GM18508 (cell line): ENCODE measurements around the gene HOXA5.

Experiments used
- ATAC-seq: cut with Tn5 transposase; IDR thresholded peaks from one replicate; pipeline ENCODE4 v1.9.1; 2021; ENCODE audit warnings: moderate number of reproducible peaks; ENCODE audit not compliant: insufficient read depth, unreplicated experiment

HOXA5 gene

DNA sequence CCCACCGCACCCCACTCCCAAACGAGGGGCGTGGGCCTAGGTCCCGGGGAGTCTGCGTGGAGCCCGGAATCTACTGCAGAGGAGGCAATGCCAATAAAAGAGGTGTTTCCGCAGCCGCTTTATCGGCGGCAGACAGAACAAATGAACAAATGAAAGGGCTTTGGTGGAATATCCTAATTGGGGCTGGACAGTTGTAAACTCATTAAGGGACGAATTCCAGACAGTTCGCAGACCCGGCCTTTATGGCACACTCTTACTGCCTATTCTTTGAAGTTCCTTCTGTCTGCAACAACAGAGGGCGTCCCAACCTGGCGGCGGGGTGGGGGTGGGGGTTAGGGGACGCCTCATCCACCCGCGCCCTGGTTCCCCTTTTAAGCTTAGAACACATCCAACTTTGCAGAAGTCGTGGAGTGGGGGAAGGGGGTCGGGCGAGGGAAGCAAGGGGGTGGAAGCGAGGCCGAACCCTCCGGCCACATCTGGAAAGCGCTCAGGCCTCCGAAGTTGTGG lies 17.8 kb upstream of the HOXA5 start:
- ATAC-seq, result no peak

DNA sequence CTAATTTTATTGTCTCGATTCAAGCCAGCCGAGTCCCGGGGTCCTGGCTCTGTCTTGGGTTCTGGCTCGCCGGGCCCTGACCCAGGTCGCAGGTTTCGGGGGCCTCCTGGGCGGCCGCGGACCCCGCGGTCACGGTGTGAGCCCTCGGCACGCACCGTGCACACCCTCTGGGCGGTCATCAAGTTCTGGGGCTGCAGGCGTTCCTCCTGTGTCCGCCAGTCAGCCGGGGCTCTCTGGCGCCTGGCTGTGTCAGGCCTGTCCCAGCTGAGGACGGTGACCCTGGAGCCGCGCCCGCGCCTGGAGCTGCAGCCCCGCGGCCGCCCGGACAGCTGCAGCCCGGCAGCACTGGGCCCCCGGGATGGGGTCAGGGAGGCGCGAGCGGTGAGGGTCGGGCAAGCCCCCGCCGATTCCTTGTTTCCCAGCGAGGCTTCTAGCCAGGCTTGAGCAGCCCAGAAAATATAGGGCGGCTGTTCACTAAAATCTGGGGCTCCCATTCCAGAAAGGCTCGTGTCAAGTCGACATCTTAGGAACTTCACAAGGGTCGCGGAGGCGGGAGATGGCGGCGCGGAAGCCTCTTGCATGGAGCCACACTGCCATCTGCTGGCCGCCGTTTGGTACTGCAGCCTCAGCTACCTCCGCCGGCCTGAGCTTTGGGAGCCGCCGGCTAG lies 17.2 kb upstream of the HOXA5 start:
- no peak for ATAC-seq

DNA sequence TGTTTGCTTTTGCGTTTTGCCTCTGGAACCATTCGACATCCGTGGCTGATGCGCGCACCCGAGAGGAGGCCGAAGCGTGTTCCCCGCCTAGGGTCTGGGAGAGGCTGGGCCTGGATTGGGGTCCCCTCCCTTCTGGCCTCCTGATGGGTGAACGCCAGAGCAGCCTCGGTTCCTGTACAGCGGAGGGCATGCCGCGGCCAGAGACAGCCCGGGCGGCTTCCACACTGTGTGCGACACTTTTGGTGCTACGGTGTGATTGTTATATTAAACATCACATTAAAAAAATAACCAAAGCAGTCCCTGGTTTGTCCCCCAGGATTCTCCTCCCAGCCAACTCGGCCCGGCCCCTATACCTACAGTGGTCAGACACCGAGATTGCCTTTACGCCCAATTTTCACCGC lies 16.7 kb upstream of the HOXA5 start:
- no peak for ATAC-seq

DNA sequence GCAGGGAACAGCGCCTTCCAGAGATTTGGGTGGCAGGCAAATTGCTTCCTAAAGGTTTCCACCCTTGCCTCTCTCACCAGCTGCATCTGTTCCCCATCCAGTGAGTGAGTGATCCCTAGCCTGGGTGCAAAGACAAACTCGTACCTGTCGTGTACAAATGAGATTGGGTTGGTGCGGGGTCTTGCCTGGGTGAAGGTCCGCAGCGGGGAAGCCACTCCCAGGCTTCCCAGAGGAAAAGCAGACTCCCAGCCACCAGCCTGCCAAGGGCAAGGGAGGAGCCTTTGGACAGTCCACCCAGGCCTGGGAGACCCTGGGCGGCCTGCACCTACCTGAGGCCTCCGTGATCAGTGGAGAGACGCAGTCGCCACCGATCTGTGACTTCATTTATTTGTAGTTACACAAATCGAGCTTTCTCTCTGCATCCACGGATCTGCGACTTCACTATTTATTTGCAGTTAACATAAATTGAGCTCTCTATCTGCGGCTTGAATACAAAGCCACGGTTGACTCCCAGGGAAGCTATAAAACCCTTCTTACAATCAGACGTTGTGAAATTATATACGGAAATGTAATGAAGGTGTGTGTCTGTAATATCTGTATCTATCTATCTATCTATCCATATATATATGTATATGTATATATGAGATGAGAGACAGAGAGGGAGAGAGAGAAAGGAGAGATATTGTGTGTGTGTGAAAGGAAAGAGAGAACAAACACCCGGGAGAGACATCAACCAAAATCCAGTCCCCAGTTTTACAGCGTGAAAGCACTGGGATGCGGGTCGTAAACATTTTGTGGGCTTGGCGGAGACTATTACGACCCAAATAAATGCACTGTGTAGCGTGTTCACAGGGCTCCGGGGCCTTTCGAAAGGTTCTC lies 16.0 kb upstream of the HOXA5 start:
- no peak for ATAC-seq

DNA sequence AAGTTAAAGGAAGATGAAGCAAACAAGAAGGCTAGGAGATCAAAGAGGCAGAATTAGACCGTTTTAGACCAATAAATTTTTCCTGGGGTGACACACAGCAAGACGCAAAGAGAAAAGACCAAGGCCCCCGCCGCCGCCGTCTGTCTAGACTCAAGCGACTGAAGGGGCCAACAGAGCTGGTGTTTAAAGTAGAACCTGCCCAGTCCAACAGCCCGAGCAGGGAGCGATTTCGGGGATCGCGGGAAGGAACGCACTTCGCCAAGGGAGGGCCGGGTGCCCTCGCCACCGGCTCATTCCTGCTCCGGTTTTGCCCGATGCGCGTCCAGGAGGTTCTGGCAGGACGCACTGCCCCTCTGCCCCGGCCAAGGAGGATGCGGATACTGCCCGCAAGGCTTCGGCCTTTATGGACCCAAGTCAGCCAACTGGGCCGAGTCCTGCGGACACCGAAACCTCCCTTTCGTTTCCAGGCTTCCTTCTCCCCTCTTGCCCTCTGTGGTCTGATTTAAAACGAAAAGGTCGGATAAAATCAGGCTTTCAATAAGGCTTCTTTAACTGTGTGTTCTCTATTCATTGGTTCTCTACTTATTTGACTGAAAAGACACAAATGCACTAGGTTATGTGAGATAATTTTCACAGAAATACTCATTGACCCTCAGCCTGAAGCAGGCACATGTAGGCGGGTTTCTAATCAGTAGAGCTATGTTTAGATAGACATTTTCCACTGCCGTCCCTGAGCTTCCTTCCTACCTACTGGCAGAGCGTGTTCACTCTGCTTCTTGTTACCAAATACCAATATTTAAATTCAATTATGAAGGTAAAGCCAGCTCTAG lies 15.2 kb upstream of the HOXA5 start:
- ATAC-seq, result no peak

DNA sequence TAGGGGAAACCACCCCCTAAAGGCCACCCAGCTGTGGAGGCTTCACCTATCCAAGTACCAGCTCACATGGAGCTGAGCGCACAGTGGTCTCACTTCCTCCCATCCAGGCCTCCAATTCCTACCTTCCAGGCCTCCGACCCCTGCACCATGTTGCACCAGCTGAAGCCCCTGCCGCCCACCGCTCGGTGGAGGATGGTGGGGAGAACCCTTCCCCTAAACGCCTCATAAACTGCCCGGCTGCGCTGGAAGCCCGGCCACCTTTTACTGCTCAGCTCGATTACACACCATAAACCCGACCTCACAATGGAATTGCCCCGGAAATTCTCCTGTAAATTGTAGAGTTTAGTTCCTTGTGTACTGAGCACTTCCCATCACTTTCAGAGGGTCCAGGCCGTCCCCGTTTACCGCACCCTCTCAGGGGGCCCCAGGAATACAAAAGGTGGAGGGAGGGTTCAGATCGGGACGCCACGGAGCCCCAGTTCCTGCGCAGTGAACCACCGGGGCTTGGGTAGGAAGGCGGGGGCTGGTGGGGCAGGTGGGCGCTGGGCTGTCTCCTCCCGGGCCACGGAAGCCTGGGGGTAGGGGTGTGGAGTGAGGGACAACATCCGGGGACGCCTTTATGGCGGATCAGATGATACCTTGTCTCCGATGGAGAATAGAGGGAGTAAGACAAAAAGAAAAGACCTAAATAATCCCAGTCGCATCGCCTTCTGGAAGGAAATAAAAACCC lies 14.4 kb upstream of the HOXA5 start:
- no peak for ATAC-seq

DNA sequence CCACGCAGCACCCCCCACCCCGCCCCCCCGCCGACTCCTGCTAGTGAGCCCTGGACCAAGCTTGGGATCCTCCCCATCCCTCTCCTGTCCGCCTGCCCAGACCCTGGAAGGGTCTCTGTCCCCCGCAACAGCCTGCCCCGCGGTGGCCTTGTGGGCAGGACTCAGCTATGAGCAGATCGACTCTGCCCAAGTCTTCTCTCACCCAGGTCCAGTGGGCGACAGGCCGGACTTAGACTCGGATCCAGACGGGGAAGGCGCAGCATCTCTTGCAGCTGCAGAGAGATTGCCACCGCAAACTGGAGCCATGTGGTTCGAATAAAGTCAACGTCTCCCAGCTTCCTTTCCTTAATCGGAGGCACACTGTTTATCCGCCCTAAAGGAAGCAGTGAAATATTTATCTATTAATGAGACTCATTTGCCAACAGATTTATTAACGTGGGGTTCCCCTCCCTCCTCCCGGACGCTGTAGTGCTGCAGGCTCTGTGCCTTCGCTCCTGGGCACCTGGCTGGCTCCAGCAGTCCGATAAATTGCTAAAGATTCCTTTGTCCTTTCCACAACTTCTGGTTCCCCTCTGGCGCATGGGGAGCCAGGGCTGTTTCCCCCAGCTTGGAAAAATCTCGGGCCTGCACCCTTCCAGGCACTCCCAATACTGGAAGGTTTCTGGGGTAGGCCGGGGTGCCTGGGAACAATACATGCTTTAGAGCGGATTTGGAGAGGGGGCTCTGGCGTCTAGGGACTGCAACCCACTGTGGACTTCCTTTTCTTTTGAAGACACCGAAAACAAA lies 13.6 kb upstream of the HOXA5 start:
- no peak for ATAC-seq

DNA sequence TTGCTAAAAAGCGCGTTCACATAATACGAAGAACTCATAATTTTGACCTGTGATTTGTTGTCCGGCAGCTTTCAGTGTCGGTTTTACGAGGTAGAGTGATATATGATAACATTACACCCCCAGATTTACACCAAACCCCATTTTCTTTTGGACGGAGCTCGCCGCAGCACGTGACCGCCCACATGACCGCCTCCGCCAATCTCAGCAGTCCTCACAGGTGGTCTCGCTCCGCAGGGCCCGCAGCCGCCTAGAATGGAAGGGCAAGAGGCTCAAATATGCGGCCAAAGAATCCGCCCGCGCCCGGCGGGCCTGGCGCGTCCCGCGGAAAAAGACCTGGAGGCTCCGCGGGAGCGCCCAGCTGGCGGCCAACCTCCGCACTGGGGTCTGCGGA lies 13.0 kb upstream of the HOXA5 start, which contains the start of gene HOXA7:
Gene HOXA7 (minus strand): TSS at position 168 of the 391 bp plus-strand sequence. CDS start 130 bp downstream, at position 38.
- no peak for ATAC-seq

DNA sequence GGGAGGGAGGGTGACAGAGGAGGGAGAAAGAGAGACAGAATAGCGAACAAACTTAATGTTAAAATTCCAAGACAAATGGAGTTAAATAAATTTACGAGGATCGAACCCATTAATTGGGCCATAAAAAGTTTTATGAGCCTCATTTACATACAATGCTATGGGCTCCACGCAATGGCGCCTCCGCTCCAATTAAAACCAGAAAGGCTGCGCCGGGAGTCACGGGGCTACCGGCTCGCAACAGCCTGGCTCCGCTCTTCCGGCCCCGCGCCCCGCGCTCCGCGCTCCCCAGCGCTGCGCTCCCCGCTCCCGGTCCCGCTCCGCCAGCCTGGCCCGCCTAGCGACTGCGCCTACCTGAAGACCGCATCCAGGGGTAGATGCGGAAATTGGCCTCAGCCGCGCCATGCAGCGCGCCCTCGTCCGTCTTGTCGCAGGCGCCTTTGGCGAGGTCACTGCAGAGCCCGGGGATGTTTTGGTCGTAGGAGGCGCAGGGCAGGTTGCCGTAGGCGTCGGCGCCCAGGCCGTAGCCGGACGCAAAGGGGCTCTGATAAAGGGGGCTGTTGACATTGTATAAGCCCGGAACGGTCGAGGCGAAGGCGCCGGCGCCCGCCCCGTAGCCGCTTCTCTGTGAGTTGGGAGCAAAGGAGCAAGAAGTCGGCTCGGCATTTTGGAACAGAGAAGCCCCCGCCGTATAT lies 12.5 kb upstream of the HOXA5 start:
- ATAC-seq, result no peak

DNA sequence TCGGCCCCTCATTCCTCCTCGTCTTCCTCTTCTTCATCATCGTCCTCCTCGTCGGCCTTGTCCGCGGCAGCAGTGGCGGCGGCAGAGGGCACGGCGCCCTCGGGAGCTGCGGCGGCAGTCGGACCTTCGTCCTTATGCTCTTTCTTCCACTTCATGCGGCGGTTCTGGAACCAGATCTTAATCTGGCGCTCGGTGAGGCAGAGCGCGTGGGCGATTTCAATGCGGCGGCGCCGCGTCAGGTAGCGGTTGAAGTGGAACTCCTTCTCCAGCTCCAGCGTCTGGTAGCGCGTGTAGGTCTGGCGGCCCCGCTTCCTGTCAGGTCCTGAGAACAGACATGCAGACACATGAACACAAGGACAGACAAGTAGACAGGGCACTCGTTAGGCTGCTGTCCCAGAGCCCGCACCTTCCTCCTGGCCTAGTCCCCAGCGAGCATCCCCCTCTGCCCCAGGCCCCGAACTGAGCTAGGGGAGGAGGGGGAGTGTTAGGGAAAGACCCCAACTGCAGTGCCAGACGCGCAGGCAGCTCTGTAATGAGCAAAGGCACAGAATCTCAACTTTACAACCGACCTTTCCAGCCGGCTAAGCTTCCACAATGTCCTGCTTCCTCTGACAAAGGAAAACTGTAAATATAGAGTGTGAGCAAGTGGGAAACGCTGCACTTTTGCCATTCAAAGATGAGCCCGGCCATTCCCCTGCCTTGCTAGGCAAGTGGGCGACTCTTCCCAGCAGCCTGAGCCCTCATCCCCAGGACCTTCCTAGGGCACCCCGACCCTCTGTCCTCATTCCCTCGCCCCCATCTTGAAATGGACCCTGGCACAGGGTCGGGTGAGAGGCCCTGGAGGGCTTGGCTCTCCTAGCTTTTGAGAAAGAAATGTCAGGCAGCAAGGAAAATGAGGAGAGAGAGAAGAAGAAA lies 11.7 kb upstream of the HOXA5 start:
- ATAC-seq, result no peak

DNA sequence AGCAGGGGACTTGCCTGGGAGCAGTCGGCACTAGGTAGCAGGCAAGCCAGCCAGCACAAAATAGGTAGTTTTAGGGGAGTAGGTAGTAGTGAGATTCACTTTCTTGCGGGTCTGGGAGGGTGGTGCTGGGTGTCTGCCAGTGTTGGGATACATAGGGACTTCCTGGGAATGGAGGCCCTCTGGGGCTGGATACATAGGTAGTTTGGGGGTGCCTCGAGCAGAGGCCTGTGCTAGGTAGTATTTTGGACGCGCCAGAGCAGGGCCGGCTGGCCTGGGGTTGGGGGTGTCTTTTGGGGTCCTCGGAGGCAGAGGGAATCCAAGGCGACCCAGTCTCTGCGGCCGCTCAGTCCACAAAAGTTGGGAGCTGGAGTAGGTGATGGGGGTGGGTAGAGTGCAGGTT lies 10.9 kb upstream of the HOXA5 start:
- no peak for ATAC-seq

DNA sequence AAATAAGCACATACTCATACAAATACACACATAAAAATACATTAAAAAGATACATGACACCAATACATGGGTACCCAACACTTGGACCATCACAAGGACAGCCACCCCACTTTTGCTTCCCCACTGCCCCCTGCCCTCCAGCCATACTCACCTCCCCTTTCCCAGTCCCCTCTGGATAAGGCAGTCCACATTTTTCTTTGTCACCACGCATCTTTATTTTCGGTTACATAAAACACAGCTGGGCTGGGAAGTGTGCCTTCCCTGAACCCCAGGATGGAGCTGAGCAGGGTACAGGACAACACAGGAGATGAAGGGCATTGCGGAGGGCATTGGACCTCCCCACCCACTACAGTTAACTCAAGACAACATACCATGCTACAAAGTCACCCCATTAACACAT lies 10.0 kb upstream of the HOXA5 start:
- no peak for ATAC-seq

DNA sequence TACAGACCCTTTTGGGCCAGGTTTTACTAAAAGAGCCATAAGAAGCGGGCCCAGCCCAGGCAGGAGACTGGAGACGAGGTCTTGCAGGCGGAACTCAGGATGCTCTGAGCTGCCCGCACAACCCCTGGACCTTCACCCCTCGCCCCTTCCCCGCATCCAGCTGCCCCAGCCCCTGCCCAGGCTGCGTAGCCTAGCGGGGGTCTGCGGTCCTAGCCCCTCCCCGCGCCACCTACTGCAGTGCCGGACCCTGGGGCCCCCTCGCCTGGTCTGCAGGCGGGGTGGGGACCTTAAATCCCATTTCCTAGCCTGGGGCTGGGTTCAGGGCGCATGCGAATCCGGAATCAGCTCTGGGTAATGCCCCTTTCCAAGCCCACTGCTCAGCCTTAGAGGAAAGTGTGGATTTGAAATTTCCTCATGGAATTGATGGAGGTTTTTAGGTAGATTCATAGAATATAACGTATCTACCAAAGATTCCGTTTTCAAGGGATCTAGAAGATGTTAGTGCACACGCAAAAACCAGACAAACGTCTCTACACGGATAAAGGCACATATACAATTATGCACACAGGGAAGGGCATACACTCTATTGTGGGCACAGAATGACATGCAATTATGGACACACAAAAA lies 9.4 kb upstream of the HOXA5 start:
- no peak for ATAC-seq

DNA sequence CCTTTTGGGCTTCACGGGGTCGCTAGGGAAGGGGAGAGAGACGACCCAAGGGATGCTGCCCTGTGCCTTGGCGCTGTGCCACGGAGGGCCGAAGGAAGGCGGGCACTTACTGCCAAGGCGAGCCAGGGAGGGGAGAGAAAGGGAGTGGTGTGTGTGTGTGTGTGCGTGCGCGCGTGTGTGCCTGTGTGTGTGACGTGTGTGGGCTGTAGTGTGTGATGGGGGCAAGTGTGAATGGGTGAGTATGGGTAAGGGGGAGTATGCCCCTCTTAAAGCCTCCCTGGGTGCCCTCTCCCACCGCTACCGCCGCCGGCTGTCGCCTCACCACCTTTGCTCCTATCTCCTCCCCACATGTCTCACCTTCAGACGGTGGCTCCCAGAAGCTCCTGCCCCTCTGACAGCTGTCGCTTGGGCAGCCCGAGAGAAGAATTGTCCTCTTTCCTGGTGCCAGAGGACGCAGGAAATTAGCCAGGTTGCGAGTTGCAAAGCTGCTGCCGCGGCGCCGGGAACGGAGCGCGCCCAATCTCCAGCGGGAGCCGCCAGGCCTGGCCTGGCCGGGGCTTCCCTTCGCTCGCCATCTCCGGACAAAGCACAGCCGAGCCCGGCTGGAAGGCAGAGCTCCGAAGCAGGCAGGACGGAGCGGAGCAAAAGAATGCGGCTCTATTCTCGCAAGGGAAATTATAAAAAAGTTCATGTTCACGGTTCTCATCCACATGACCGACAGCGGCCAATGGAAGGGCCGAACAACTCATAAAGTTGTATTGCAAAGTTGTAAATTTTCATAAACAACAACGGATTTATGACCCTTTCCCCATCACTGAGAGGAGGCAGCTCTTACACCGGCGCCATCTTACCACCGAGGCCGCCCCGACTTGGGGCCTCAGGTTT lies 8.7 kb upstream of the HOXA5 start, which contains the start of gene HOXA3:
Gene HOXA3 (minus strand): TSS at position 653 of the 885 bp plus-strand sequence. CDS start 41,943 bp downstream, outside the sequence.
- ATAC-seq, result no peak

DNA sequence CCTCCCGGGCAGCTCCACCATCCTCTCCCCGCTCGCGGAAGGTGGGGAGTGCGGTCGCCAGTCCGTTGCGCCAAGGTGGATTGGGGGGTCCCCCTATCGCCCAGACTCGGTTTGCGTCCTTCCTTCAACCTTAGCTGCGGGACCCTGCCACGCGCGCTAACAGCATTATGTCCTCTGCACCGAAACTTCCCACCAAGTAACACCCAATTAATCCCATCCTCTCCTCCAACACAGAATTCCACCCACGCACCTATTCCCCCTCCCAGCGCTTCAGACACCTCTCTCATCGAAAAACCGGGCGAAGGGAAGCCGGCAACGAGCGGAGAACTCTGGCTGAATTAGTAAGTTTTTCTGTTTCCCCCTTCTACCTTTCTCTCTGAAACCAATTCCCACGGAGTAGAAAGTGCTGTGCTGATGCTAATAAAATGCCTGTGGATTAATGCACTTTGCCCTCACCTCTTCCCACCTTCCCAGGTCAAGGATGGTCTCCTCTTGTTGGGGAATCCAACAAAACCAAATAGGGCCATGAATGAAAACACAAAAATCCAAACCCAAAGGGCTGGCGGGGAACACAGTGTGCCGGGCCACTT lies 8.0 kb upstream of the HOXA5 start:
- ATAC-seq, result no peak
